DND-41 (cell line): ENCODE data around the gene SPPL2B.

Experiments used
- ATAC-seq: fragments of 200-7000 bp; cut with Tn5 transposase; 3 replicates; pipeline ENCODE4 v1.9.1; 2021; ENCODE audit warnings: low read depth; ENCODE audit not compliant: insufficient read depth
- DNase-seq: peaks from one replicate; pipeline ENCODE4 v3.0.0-alpha.2; 2020
- H2AFZ ChIP-seq: 2 replicates; pipeline ENCODE4 v1.6.0; 2012; ENCODE audit warnings: low read depth, low read length
- H3K27ac ChIP-seq: 2 replicates; pipeline ENCODE4 v1.5.1; 2012; ENCODE audit warnings: low read length, inconsistent platforms
- H3K27me3 ChIP-seq: fragments of 200-600 bp; sonication (generic); 2 replicates; pipeline ENCODE4 v1.6.0; 2012; ENCODE audit warnings: low read length, mild to moderate bottlenecking, inconsistent platforms; ENCODE audit not compliant: insufficient read depth, poor library complexity
- H3K36me3 ChIP-seq: 2 replicates; pipeline ENCODE4 v1.5.1; 2012; ENCODE audit warnings: low read length, inconsistent platforms; ENCODE audit not compliant: insufficient read depth
- H3K4me1 ChIP-seq: 2 replicates; pipeline ENCODE4 v1.5.1; 2012; ENCODE audit warnings: mild to moderate bottlenecking, low read length; ENCODE audit not compliant: insufficient read depth
- H3K4me2 ChIP-seq: 2 replicates; pipeline ENCODE4 v1.6.0; 2012; ENCODE audit warnings: mild to moderate bottlenecking, moderate library complexity, low read length, inconsistent platforms; ENCODE audit not compliant: insufficient read depth
- H3K4me3 ChIP-seq, 2 experiments: fragments of 200-600 bp in 1 of 2; shearing (Covaris generic) in 1 of 2; 2 replicates each; pipeline ENCODE4 v1.5.1; 2012 to 2016; ENCODE audit warnings: inconsistent platforms in 2 of 2, low read length in 2 of 2, mild to moderate bottlenecking in 2 of 2, low read depth in 1 of 2, moderate library complexity in 1 of 2
- H3K79me2 ChIP-seq: 2 replicates; pipeline ENCODE4 v1.6.0; 2012; ENCODE audit warnings: low read length, inconsistent platforms; ENCODE audit not compliant: insufficient read depth
- H3K9ac ChIP-seq: 2 replicates; pipeline ENCODE4 v1.6.0; 2012; ENCODE audit warnings: low read depth, mild to moderate bottlenecking, inconsistent platforms, low read length, moderate library complexity
- H3K9me3 ChIP-seq: 2 replicates; pipeline ENCODE4 v1.5.1; 2012; ENCODE audit warnings: low read length, moderate library complexity, mild to moderate bottlenecking, inconsistent platforms; ENCODE audit not compliant: insufficient read depth, severe bottlenecking
- H4K20me1 ChIP-seq: 2 replicates; pipeline ENCODE4 v1.6.0; 2012; ENCODE audit warnings: low read length; ENCODE audit not compliant: insufficient read depth
- CTCF ChIP-seq: IDR thresholded peaks from 2 replicates; pipeline ENCODE4 v1.5.1; 2012; ENCODE audit warnings: borderline replicate concordance, low read length, moderate library complexity, mild to moderate bottlenecking; ENCODE audit not compliant: poor library complexity, severe bottlenecking; ENCODE audit errors: extremely low read depth
- EZH2 ChIP-seq: IDR thresholded peaks from 3 replicates; pipeline ENCODE4 v1.6.1; 2012; ENCODE audit warnings: borderline replicate concordance, low read depth, mild to moderate bottlenecking, moderate library complexity, low read length, inconsistent platforms; ENCODE audit not compliant: severe bottlenecking

SPPL2B gene

GRCh38 chr19:2381148-2381820 lies 52.8 kb downstream of the SPPL2B start:
- no peak for TF ChIP-seq EZH2
- TF ChIP-seq CTCF: no peak
- ATAC-seq (no peak), DNase-seq (no peak)
- Histone ChIP-seq H3K27me3 (no peaks in the 10 kb centered on the region), H3K27ac (no peak overlapping the region), H3K4me2 (no peak overlapping the region), H3K4me1 (no peaks in the 10 kb centered on the region), H3K4me3 (no peak overlapping the region), H3K9ac (no peak overlapping the region), H4K20me1 (no peaks in the 10 kb centered on the region), H2AFZ (no peak overlapping the region), H3K36me3 (no peaks in the 10 kb centered on the region), H3K79me2 (no peaks in the 10 kb centered on the region), H3K9me3 (peaks cover 13% of the 10 kb centered on the region)

GRCh38 chr19:2382530-2383222 lies 54.2 kb downstream of the SPPL2B start:
- ATAC-seq (no peak), DNase-seq (no peak)
- Histone ChIP-seq H3K9me3 (peaks cover 13% of the 10 kb centered on the region), H4K20me1 (no peaks in the 10 kb centered on the region), H3K4me1 (no peaks in the 10 kb centered on the region), H3K79me2 (no peaks in the 10 kb centered on the region), H3K27ac (no peak overlapping the region), H3K9ac (no peak overlapping the region), H3K4me3 (no peak overlapping the region), H3K36me3 (no peaks in the 10 kb centered on the region), H3K4me2 (no peak overlapping the region), H3K27me3 (no peaks in the 10 kb centered on the region), H2AFZ (no peak overlapping the region)
- TF ChIP-seq CTCF: no peak
- no peak for TF ChIP-seq EZH2

GRCh38 chr19:2385053-2385721 lies 56.7 kb downstream of the SPPL2B start:
- Histone ChIP-seq H2AFZ (no peak overlapping the region), H3K27ac (no peak overlapping the region), H3K36me3 (no peaks in the 10 kb centered on the region), H3K4me2 (no peak overlapping the region), H4K20me1 (no peaks in the 10 kb centered on the region), H3K27me3 (no peaks in the 10 kb centered on the region), H3K4me1 (no peaks in the 10 kb centered on the region), H3K79me2 (no peaks in the 10 kb centered on the region), H3K4me3 (no peak overlapping the region), H3K9me3 (peaks cover 5% of the 10 kb centered on the region), H3K9ac (no peak overlapping the region)
- TF ChIP-seq CTCF: no peak
- no peak for TF ChIP-seq EZH2
- DNase-seq (no peak), ATAC-seq (no peak)
